OCI-LY3 (cell line): ENCODE measurements around the gene CAPN14.

Source experiments
- H2AFZ ChIP-seq: fragments of 200-600, 300-600 bp; shearing (Covaris generic); 2 replicates; pipeline ENCODE4 v1.6.0; 2014; ENCODE audit warnings: antibody characterized with exemption, low read depth, low read length
- H3K27ac ChIP-seq: fragments of 200-600, 300-600 bp; sonication (generic); 2 replicates; pipeline ENCODE4 v1.5.1; 2014; ENCODE audit warnings: mild to moderate bottlenecking, low read length, moderate library complexity, mixed read lengths
- H3K27me3 ChIP-seq: fragments of 200-600, 300-600 bp; sonication (generic); 2 replicates; pipeline ENCODE4 v1.6.1; 2014; ENCODE audit warnings: low read depth, low read length, mixed read lengths
- H3K36me3 ChIP-seq: fragments of 200-600, 300-600 bp; sonication (generic); replicated peaks from 2 replicates; pipeline ENCODE3; 2014; ENCODE audit warnings: low read depth, low read length, mixed read lengths
- H3K4me1 ChIP-seq: fragments of 300-600, 200-600 bp; sonication (generic); 2 replicates; pipeline ENCODE4 v1.6.1; 2014; ENCODE audit warnings: low read length, mixed read lengths
- H3K4me2 ChIP-seq: fragments of 200-600, 300-600 bp; sonication (generic); 2 replicates; pipeline ENCODE4 v1.6.1; 2014; ENCODE audit warnings: low read length, mixed read lengths
- H3K4me3 ChIP-seq: fragments of 300-600, 200-600 bp; sonication (generic); 2 replicates; pipeline ENCODE4 v1.5.1; 2014; ENCODE audit warnings: antibody characterized with exemption, mild to moderate bottlenecking, low read length, moderate library complexity
- H3K79me2 ChIP-seq: fragments of 300-600, 200-600 bp; shearing (Covaris generic); 2 replicates; pipeline ENCODE4 v1.6.1; 2014; ENCODE audit warnings: mild to moderate bottlenecking, low read length, mixed read lengths
- H3K9ac ChIP-seq: fragments of 300-600, 200-600 bp; shearing (Covaris generic); 2 replicates; pipeline ENCODE4 v1.6.0; 2014; ENCODE audit warnings: mild to moderate bottlenecking, low read length, moderate library complexity
- H3K9me3 ChIP-seq: fragments of 200-600, 300-600 bp; shearing (Covaris generic); 2 replicates; pipeline ENCODE4 v1.6.1; 2014; ENCODE audit warnings: low read length, mixed read lengths; ENCODE audit not compliant: insufficient read depth
- H4K20me1 ChIP-seq: fragments of 200-600, 300-600 bp; sonication (generic); 2 replicates; pipeline ENCODE4 v1.6.1; 2016; ENCODE audit warnings: low read length, mixed read lengths; ENCODE audit not compliant: insufficient read depth
- EZH2phosphoT487 ChIP-seq: fragments of 200-600 bp; shearing (Covaris generic); IDR thresholded peaks from 2 replicates; pipeline ENCODE4 v1.6.1; 2018; ENCODE audit warnings: antibody characterized with exemption, mixed run types, low read depth
- TF ChIP-seq, protein P1 (sequence below): fragments of 200-600, 300-600 bp; sonication (generic); IDR thresholded peaks from 2 replicates; pipeline ENCODE4 v1.5.1; 2014; ENCODE audit warnings: antibody characterized with exemption, low read length, low read depth

The CAPN14 gene

DNA sequence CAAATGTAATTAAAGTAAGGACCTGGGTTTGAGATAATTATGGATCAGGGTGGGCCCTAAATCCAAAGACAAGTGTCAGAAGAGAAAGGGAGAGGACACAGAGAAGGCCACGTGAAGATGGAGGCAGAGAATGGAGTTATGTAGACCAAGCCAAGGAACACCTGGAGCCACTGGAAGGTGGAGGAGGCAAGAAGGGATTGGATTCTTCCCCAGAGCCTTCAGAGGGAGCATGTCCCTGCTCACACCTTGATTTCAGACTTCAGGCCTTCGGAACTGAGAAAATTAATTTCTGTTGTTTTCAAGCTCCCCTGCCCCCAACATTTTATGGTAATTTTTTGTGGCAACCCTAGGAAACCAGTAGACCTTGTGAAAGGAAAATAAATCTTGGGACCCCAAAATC, 19.6 kb downstream of the CAPN14 start:
- no peak overlapping the region for H3K27ac ChIP-seq
- no peak overlapping the region for H3K4me2 ChIP-seq
- no peaks in the 10 kb centered on the region for H3K79me2 ChIP-seq
- H3K27me3 ChIP-seq, result no peaks in the 10 kb centered on the region
- TF ChIP-seq, protein P1, sequence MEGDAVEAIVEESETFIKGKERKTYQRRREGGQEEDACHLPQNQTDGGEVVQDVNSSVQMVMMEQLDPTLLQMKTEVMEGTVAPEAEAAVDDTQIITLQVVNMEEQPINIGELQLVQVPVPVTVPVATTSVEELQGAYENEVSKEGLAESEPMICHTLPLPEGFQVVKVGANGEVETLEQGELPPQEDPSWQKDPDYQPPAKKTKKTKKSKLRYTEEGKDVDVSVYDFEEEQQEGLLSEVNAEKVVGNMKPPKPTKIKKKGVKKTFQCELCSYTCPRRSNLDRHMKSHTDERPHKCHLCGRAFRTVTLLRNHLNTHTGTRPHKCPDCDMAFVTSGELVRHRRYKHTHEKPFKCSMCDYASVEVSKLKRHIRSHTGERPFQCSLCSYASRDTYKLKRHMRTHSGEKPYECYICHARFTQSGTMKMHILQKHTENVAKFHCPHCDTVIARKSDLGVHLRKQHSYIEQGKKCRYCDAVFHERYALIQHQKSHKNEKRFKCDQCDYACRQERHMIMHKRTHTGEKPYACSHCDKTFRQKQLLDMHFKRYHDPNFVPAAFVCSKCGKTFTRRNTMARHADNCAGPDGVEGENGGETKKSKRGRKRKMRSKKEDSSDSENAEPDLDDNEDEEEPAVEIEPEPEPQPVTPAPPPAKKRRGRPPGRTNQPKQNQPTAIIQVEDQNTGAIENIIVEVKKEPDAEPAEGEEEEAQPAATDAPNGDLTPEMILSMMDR, result no peak
- no peak for TF ChIP-seq EZH2phosphoT487
- H2AFZ ChIP-seq, result no peak overlapping the region
- no peaks in the 10 kb centered on the region for H3K4me1 ChIP-seq
- no peaks in the 10 kb centered on the region for H3K9me3 ChIP-seq
- no peaks in the 10 kb centered on the region for H4K20me1 ChIP-seq
- no peak overlapping the region for H3K4me3 ChIP-seq
- no peaks in the 10 kb centered on the region for H3K36me3 ChIP-seq
- no peak overlapping the region for H3K9ac ChIP-seq

- TF ChIP-seq, protein P1, result no peak
- TF ChIP-seq EZH2phosphoT487, result no peak
- H3K9ac ChIP-seq, result no peak overlapping the region
- no peaks in the 10 kb centered on the region for H4K20me1 ChIP-seq
- H3K9me3 ChIP-seq, result no peaks in the 10 kb centered on the region
- no peaks in the 10 kb centered on the region for H3K36me3 ChIP-seq
- no peaks in the 10 kb centered on the region for H3K79me2 ChIP-seq
- H3K4me3 ChIP-seq, result no peak overlapping the region
- no peaks in the 10 kb centered on the region for H3K4me1 ChIP-seq
- no peaks in the 10 kb centered on the region for H3K27me3 ChIP-seq
- no peak overlapping the region for H2AFZ ChIP-seq
- H3K27ac ChIP-seq, result no peak overlapping the region
- no peak overlapping the region for H3K4me2 ChIP-seq
These were observed 20.1 kb downstream of the CAPN14 start for GRCh38 chr2:31197166-31197565.

GRCh38 chr2:31196622-31197021, 20.7 kb downstream of the CAPN14 start:
- no peak overlapping the region for H3K27ac ChIP-seq
- no peak for TF ChIP-seq EZH2phosphoT487
- TF ChIP-seq, protein P1, result no peak
- H3K4me2 ChIP-seq, result no peak overlapping the region
- H3K9me3 ChIP-seq, result no peaks in the 10 kb centered on the region
- no peaks in the 10 kb centered on the region for H4K20me1 ChIP-seq
- no peaks in the 10 kb centered on the region for H3K4me1 ChIP-seq
- no peak overlapping the region for H3K9ac ChIP-seq
- H2AFZ ChIP-seq, result no peak overlapping the region
- H3K36me3 ChIP-seq, result no peaks in the 10 kb centered on the region
- no peaks in the 10 kb centered on the region for H3K27me3 ChIP-seq
- H3K4me3 ChIP-seq, result no peak overlapping the region
- H3K79me2 ChIP-seq, result no peaks in the 10 kb centered on the region

- Histone ChIP-seq H3K4me3 (no peak overlapping the region), H3K27me3 (no peaks in the 10 kb centered on the region), H4K20me1 (no peaks in the 10 kb centered on the region), H3K9ac (no peak overlapping the region), H3K79me2 (no peaks in the 10 kb centered on the region), H3K4me2 (no peak overlapping the region), H3K4me1 (no peaks in the 10 kb centered on the region), H3K9me3 (no peaks in the 10 kb centered on the region), H2AFZ (no peak overlapping the region), H3K27ac (no peak overlapping the region), H3K36me3 (no peaks in the 10 kb centered on the region)
- no peak for TF ChIP-seq EZH2phosphoT487
- TF ChIP-seq, protein P1, result no peak
These were observed 23.5 kb downstream of the CAPN14 start for GRCh38 chr2:31193806-31194205.
